Raji (cell line): ENCODE data around the gene RTN4.

Source experiments
- POLR2A ChIP-seq: IDR thresholded peaks from 2 replicates; pipeline ENCODE4 v1.6.1; 2011; ENCODE audit warnings: low read depth, low read length, control low read depth; ENCODE audit not compliant: insufficient read depth

RTN4 gene

DNA sequence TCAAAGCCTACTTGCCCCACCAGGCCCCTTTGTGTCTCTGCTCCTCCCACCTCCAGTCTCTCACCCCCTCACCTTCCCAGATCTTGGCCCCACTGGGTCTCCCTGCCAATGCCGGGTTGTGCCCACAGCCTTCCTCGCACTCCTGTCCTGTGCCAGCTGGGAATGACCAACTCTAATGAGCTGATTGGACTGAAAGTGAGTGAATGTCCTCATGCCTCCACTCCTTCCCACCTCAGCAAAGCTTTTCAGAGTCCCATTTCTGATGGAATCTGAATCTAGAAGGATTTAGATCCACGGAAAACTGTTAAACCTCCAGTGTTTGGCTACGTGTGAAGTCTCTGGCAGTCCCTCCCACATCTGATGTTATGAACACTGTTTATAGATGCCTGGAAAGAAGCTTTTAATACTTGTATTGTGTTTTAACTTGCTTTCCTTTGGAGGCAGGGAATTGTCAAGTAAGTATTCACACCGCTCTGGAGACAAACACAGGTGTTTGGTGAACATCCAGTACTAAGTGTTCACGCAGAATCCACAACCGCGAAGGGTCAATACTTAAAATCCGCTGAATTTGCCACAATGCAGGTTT is 103.9 kb downstream of the RTN4 start:
- TF ChIP-seq POLR2A, result no peak

DNA sequence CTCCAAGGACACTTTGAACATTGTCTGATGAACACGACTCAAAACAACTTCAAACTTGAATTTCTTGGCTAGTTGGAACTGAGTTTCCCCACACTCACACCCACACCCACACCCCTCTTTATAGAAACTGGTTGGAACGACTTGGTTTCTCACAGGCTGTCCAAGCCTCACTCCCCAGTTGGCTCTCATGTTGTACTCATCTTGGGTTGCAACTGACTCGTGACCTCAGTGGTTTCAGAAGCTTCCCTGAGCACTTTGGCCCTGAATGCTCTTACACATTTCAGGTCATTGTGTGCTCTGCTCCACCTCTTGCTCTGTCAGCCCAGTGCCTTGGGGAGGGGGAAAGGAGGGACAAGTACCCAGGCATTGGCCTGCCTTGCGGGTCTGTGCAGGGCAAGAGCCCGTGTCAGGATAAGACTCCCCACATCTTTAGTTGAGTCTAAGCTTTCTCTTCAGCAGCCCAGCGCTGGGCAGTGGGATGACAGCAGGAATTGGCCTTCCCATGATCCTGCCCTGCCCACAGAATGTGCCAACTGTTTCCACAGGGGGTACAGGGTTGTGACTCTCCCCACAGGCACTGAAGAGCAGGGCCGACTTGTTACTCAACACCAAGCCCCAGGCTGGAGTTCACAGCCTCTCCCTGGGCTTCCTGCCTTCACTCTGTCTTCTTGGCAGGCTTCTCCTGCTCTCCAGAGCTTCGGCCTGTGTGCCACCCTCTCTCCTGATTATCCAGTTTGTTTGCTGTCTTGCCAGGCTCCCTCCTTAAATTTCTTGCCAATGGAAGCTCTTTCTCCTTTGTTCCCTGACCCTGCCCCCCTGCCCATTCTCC is 104.6 kb downstream of the RTN4 start:
- no peak for TF ChIP-seq POLR2A

DNA sequence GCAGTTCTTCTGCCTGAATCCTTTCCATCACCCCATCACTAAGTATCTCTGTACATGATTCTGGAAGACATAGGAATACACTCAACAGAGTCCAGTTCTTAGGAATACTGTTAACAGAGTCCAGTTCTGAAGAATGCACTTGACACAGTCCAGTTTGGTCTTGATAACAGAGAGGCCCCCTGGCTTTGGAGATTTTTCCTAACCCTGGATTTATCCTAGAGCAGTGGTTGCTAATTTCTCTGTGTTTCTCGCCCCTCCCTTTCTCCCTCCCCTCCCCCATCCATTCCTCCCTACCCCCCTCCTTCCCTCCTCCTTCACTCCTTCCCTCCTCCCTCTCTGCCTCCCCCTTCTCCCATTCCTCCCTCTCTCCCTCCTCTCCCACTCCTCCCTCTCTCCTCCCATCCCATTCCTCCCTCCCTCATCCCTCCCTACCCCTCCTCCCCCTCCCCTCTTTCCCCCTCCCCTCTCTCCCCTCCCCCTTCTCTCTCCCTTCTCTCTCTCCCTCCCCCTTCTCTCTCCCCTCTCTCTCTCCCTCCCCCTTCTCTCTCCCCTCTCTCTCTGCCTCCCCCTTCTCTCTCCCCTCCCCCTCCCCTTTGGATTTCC is 105.4 kb downstream of the RTN4 start:
- TF ChIP-seq POLR2A, result no peak

DNA sequence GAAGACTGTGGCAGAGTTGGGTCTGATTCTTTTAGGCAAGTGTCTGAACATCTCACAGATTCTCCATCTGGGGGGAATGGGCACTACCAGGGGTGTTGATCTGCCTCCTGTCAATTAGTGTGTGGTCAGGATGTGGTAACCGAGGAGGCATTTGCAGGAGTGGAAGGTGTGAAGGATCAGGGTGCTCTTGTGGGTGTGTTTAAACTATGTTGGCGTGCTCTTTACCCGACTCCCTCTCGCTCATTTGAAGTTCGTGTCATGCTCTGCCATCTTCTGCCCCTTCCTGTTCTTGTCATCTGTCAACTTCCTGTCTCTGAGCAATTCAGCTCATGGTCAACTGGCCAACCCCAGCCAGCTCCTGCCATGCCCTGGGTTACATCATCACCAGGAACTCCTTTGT is 107.9 kb downstream of the RTN4 start:
- no peak for TF ChIP-seq POLR2A

DNA sequence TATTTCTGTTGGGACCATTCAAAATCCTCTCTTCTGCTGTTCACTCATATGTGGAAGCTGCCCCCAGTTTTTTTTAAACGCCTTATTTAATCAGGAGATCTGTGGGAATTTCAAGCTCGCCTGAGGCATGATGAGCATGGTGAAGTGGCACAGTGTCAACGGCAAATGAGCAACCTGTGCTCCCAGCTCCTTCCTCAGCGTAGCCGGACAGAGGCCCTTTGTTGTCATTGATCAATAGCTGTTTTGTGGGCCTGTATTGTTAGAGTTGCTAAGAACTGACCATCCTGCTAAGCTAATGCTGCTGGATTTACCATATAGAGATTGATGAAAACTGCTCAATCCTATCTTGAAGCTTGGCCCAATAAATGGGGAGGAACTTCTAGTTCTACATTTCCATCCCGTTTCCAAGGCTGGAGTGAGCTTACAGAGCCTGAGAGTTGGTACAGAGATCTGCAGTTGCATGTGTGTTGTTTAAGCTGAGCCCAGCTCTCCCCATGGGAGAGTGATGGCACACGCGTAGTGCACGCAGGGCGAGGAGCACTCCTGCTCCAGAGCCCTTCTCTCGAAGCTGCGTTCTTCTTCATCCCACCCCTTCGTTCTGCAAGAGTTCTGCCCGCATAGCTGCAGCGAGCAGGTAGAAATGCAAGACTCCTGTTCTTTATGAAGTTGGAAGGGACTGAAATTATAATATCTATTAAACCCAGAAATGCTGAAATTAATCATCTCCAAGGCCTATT is 108.8 kb downstream of the RTN4 start:
- TF ChIP-seq POLR2A, result no peak

DNA sequence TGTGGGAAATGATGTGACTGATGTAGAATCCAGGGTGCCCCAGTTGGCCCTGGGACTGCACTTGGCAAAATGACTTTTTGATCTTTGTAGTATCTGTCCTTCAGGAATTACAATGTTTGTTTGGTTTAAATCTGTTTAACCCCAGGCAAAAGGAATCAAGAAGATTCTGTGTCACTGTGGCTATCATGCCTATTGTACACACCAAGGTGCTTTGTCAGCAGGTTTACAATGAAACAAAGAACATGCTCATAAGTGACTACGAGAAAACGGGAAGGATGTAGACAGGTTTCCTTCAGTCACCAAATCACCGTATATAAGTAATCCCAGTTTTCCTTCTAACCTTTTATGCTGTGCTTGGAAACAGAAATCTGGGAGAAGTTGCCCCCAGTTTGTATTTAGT is 109.5 kb downstream of the RTN4 start:
- TF ChIP-seq POLR2A, result no peak

DNA sequence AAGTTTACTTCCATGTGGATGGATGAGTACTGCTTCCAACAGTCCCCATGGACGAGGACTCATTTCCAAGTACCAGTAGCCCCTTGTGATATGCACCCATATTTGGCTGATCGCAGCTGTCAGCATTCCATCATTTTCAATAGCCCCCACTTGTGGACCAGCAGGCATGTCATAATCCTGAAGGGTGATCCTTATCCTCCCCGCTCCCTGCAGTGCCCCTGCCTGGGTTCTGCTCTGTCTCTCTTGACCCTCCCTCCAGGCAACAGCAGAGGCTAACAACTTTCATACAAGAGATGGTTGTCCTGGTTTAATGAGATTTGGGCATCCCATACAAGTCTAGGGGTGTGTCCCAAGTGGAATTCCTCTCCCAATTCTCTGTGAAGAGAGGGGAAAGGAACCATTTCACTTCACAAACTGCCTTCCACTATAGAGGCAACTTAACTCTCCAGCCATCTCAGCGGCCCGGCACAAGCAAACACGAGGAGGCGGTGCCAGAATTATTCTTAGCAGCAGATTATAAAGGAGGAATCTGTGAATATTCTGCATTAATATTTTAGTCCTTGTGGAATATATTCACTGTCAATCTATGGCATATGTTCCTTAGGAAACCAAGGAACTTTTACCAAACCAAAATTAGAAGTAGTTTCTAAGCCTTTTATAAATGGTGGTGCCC is 110.7 kb downstream of the RTN4 start:
- no peak for TF ChIP-seq POLR2A

DNA sequence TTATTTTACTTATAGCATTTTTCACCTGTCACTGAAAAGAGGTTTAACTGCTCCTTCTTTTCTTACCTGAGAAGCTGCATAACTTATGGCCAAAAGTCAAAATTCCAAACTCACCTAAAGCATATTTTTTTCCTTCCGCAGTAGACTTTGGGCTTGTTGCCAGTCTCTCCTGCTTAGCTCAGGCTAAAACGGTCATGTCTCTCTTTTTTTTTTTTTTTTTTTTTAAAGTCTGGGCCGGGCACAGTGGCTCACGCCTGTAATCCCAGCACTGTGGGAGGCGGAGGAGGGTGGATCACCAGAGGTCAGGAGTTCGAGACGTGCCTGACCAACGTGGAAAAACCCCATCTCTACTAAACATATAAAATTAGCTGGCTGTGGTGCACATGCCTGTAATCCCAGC is 113.5 kb downstream of the RTN4 start:
- no peak for TF ChIP-seq POLR2A

DNA sequence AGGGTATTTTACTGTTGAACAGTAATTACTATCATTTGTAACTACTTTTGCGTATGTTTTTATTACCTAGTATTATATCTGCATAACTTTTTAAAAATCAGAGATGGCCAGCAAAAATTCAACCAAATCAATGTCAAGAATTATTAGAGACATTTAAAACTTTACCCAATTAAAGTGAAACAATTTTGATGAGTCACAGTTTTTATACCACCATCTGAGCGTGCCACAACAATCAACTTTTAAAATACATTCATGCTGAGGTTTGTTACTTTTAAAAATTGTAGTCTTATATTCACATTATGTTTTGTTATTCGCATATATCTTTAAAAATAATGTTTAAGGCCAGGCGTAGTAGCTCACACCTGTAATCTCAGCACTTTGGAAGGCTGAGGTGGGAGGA is 114.9 kb downstream of the RTN4 start:
- no peak for TF ChIP-seq POLR2A

DNA sequence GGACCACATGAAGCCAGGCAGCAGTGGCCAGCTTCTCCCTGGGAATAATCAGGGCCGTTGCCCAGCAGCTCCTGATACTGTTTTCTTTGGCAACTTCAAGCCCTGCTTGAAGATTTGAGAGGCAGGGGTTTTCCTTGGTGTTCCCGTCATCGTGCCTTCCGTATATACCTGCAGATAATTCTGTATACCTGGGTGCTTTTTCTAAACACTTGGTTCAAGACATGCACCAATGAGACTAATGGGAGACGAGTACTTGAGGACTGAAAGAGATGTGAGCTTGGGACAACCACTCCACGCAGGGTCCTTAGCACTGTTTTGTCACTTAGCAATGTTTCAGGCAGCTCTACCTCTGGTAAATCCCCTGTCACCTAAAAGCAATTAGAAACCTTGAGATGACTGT is 118.8 kb downstream of the RTN4 start:
- no peak for TF ChIP-seq POLR2A

DNA sequence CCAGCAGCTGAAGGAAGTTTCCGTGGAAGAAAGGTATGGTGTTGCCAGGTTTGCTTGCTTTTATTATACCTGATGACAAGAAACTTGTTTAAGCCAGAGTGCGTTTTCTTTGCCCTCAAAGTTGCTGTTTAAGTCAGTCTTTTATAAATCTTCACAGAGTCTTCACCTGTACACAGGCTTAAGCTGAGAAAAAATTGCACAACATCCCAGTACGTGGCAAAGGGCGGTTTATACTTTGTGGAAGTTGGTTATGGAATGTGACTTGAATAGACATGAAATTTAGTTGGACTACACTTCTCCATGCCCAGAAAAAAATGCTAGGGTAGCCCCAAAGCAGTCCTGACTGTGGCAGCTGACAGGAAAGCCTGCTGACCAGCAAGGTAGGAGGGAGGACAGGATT is 121.5 kb downstream of the RTN4 start:
- no peak for TF ChIP-seq POLR2A

DNA sequence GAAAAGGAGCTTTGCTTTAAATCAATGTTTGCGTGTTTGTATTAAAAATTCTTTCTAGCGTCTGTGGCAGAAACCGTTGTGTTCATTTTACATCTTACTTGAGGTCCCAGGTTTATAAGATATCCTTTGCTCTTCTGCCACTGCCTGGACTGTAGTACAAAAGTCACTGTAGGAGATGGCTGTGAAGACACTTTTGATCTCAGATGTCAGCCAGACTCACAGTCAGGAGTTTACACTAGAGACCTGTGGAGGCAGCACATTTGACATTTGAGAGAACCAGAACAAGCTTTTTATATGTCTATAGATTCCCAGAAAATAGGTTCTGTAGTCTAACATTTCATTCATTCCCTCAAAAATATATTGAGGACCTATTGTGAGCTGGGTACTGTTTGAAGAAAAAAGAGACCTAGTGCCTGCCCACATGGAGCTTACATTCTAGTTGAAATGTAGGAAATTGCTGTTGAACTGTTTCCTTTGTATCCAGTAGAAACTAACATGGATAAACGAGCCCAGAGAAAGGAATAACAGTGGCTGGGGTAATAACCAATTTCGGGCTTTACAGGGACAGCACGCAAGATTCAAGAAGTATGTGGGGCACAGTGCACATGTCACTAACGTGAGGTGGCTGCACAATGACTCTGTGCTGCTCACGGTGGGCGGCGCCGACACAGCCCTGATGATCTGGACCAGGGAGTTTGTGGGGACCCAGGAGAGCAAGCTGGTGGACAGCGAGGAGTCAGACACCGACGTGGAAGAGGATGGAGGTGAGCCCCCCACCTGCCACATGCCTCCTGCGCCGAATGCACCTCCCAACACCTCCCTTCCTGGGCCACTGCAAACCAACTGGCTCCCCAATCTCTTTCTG is 122.3 kb downstream of the RTN4 start:
- TF ChIP-seq POLR2A, result no peak

DNA sequence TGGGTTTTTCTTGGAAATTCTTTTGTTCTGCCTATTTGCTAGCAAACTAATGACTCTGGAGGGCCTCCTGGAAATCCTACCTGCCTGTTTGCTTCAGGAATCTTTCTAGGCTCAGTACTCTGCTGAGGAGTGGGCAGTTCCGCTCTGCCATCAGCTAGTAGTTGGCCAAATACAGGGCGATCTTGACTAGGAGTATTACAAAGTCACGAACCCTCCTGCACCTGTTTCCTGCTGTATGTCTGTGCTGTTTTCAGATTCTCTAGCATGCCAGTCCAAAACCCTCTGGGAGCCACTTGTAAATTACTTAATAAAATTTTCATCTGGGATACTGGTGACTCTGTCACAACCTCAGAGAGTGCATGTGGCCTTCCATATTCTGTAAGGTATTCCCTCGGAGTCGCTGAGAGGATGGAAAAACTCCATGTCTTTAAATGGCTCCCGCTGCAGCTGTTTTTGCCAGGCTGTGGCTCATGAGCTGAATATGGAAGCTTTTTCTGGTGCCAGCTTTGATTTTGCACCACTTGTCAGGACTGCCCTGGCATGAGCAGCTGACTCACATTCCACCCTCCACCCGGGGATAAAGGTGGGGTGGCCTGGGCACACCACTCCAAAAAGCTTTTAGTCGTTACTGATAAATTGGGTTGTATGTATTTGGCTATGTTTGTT is 123.0 kb downstream of the RTN4 start:
- TF ChIP-seq POLR2A, result no peak

DNA sequence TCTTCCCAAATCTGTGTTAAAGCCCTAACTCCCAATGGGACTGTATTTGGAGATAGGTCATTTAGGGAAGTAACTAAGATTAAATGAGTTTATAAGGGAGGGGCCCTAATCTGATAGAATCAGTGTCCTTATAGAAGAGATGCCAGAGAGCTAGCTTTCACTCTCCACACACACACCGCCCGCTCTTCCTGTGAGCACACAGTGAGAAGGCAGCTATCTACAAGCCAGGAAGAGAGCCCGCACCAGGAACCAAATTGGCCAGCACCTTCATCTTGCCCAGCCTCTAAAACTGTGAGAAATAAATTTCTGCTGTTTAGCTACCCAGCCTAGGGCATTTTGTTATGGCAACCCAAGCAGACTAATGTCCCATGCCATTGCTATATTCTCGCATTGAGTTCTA is 125.2 kb downstream of the RTN4 start:
- TF ChIP-seq POLR2A, result no peak
